Measurements from ENCODE around the gene SYNE1. TPM values are rescaled to one million over a fixed set of nuclear protein-coding genes. Genes with fewer than 3 reads are reported as not detected.

Gene SYNE1
- total RNA-seq, 1 experiment from 2014 or later: 3.0 TPM

DNA sequence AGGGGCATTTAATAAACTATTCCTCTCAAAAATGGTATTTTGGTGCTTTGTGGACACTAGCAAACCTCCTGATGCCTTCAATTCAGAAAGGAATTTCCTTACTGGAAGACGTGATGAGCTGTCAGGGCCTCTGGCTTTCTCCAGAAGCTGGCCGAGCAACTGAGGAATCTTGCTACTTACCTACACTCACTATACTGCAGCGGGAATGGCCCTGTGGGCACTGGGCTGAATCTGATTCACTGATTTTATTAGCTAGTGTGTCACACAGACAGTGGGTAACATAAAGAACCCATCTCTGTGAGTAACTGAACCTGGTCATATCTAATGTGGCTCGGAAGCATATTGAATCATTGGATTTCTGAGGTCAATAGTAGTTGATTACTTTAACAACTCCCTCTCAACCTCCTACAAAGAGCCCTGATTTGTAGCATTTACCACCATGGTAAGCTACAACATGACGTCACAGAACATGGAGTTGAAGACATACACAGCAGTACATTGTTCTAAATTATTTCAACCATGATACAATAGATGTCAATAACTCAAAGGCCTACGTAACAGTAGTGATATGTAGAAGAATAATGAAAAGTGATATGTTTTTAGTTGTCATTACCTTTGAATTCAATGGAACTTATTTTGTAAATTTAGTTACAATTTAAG is 232.1 kb downstream of the SYNE1 start:
- H2AK5ac ChIP-seq (ENCODE audit: insufficient read length, low read length): no peak overlapping the region
- H3K9me3 Mint-ChIP-seq: no peaks in the 10 kb centered on the region; a peak in 1 of 5 replicates
- no peaks in the 10 kb centered on the region for H3K79me2 ChIP-seq (ENCODE audit: insufficient read depth, low read length)
- no peaks in the 10 kb centered on the region; the same call in 1 of the 2 replicates for H3K4me1 ChIP-seq (ENCODE audit: insufficient read depth, low read length)
- H3T11ph ChIP-seq (ENCODE audit: low read length): no peak overlapping the region
- no peak overlapping the region for H2AFZ ChIP-seq (ENCODE audit: low read length)
- H3K23ac ChIP-seq (ENCODE audit: insufficient read length, low read depth, low read length): no peak overlapping the region
- H4K91ac ChIP-seq (ENCODE audit: insufficient read length, low read depth, low read length): no peak overlapping the region
- no peak overlapping the region for H3K4ac ChIP-seq (ENCODE audit: low read depth, low read length)
- H4K8ac ChIP-seq (replicated peaks; ENCODE audit: insufficient read length, low read depth, low read length): no peak overlapping the region
- no peak overlapping the region for H3K27ac ChIP-seq (ENCODE audit: insufficient read length, low read depth, low read length)
- H4K5ac ChIP-seq (ENCODE audit: insufficient read length, low read depth, low read length): no peak overlapping the region
- no peaks in the 10 kb centered on the region for H3K27me3 Mint-ChIP-seq (ENCODE audit: low read depth)
- H3K36me3 Mint-ChIP-seq (ENCODE audit: insufficient read depth in 1 of 3, low read depth in 3 of 3): no peaks in the 10 kb centered on the region
- H3K14ac ChIP-seq (ENCODE audit: insufficient read depth, low read length): no peak overlapping the region
- H3K9me3 ChIP-seq (ENCODE audit: control insufficient read depth, low read depth, low read length): no peaks in the 10 kb centered on the region
- H2BK15ac ChIP-seq (ENCODE audit: low read depth, low read length): no peak overlapping the region
- H2BK12ac ChIP-seq (ENCODE audit: insufficient read length, low read depth, low read length): no peak overlapping the region
- no peaks in the 10 kb centered on the region for H3K79me1 ChIP-seq (ENCODE audit: insufficient read depth, low read depth, low read length, poor library complexity, severe bottlenecking)
- H2BK20ac ChIP-seq (ENCODE audit: low read depth, low read length, poor library complexity, severe bottlenecking): no peak overlapping the region
- no peak overlapping the region for H2BK120ac ChIP-seq (ENCODE audit: low read depth, low read length, poor library complexity, severe bottlenecking)
- H2BK5ac ChIP-seq (ENCODE audit: insufficient read length, low read length): no peak overlapping the region
- no peaks in the 10 kb centered on the region for H4K20me1 ChIP-seq (ENCODE audit: control insufficient read depth, insufficient read depth, insufficient read length)
- WGBS (ENCODE audit: extremely low coverage, insufficient read length, low lambda C conversion rate): no CpG with 5 or more reads among the region's 6 CpGs
- DNase-seq: no peak
- no peaks in the 10 kb centered on the region for H3K27me3 ChIP-seq (ENCODE audit: insufficient read depth, low read length)
- H3K4me2 ChIP-seq (ENCODE audit: insufficient read depth, insufficient read length, low read length): no peak overlapping the region
- no peak overlapping the region for H3K4me3 Mint-ChIP-seq
- peaks cover 5% of the 10 kb centered on the region in 2 experiments for H3K4me1 Mint-ChIP-seq
- no peak overlapping the region for H3K9ac ChIP-seq (ENCODE audit: extremely low read depth, insufficient read length, low read length)
- TF ChIP-seq, protein P1, sequence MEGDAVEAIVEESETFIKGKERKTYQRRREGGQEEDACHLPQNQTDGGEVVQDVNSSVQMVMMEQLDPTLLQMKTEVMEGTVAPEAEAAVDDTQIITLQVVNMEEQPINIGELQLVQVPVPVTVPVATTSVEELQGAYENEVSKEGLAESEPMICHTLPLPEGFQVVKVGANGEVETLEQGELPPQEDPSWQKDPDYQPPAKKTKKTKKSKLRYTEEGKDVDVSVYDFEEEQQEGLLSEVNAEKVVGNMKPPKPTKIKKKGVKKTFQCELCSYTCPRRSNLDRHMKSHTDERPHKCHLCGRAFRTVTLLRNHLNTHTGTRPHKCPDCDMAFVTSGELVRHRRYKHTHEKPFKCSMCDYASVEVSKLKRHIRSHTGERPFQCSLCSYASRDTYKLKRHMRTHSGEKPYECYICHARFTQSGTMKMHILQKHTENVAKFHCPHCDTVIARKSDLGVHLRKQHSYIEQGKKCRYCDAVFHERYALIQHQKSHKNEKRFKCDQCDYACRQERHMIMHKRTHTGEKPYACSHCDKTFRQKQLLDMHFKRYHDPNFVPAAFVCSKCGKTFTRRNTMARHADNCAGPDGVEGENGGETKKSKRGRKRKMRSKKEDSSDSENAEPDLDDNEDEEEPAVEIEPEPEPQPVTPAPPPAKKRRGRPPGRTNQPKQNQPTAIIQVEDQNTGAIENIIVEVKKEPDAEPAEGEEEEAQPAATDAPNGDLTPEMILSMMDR (conservative IDR thresholded peaks at IDR 0.05): no peak
- no peak overlapping the region for H3K18ac ChIP-seq (ENCODE audit: insufficient read length, low read depth, low read length)
- H3K27ac Mint-ChIP-seq: no peak overlapping the region
- H3K23me2 ChIP-seq (ENCODE audit: insufficient read length, low read depth, low read length, poor library complexity, severe bottlenecking): no peaks in the 10 kb centered on the region
- H3K56ac ChIP-seq (ENCODE audit: insufficient read length, low read depth, low read length): no peak overlapping the region
